Breast epithelium (tissue), 3 donors: ENCODE results near the gene MRFAP1.

ENCODE experiments used
- CTCF ChIP-seq, 3 donors: fragments of 450-650 bp; IDR thresholded peaks; one replicate each; pipeline ENCODE4 v1.5.1; 2016 to 2017; ENCODE audit warnings: antibody characterized with exemption in 3 of 3, mild to moderate bottlenecking in 3 of 3, moderate library complexity in 3 of 3
- POLR2A ChIP-seq: fragments of 450-650 bp; IDR thresholded peaks from one replicate; pipeline ENCODE4 v1.6.1; 2016; ENCODE audit warnings: antibody characterized with exemption, mild to moderate bottlenecking, moderate library complexity
- POLR2AphosphoS5 ChIP-seq, 3 donors: sonication (generic); formaldehyde crosslinking; IDR thresholded peaks; one replicate each; pipeline ENCODE4 v1.6.1; 2017; ENCODE audit warnings: antibody characterized with exemption in 3 of 3

- no peak for TF ChIP-seq CTCF (IDR thresholded peaks at IDR 0.05)
- TF ChIP-seq POLR2AphosphoS5 (IDR thresholded peaks at IDR 0.05): no peak
- TF ChIP-seq POLR2A: no peak
Measured at GRCh38 chr4:6644792-6645530, 4.5 kb downstream of the MRFAP1 start.
